Loucy (cell line): Measurements from ENCODE around the gene SLC9A9.

ENCODE experiments used
- CTCF ChIP-seq: fragments of 200-600 bp; sonication (generic); conservative IDR thresholded peaks from 2 replicates; pipeline ENCODE4 v1.5.1; 2014; ENCODE audit warnings: mild to moderate bottlenecking, antibody characterized with exemption, low read length
- EZH2phosphoT487 ChIP-seq: fragments of 200-600 bp; IDR thresholded peaks from 2 replicates; pipeline ENCODE4 v1.6.1; 2018; ENCODE audit warnings: antibody characterized with exemption, mild to moderate bottlenecking, moderate library complexity, borderline replicate concordance

GRCh38 chr3:143840636-143841035 is 7.6 kb downstream of the SLC9A9 start:
- TF ChIP-seq CTCF = no peak
- no peak for TF ChIP-seq EZH2phosphoT487
